Adrenal gland (tissue), 12 donors: ENCODE results near the gene KAZN. TPM values are rescaled to one million over a fixed set of nuclear protein-coding genes. Genes with fewer than 3 reads are reported as not detected.

Experiments
- DNase-seq, 7 donors: peaks; one replicate each; pipeline ENCODE4 v3.0.0-alpha.2; 2019 to 2020
- H3K27ac ChIP-seq, 5 donors: fragments of 200-600 bp; sonication (generic) in 4 of 5; 1 replicate in 3 of 5; 2 replicates in 2 of 5; pipeline versions ENCODE4 v1.5.1 to v1.8.0; 2016 to 2020; ENCODE audit warnings: mild to moderate bottlenecking in 1 of 5
- H3K27me3 ChIP-seq: fragments of 200-600 bp; 2 replicates; pipeline ENCODE4 v1.8.0; 2021
- H3K36me3 ChIP-seq, 2 donors: fragments of 200-600 bp; replicated peaks in 1 of 2; 1 replicate in 1 of 2; 2 replicates in 1 of 2; pipeline versions ENCODE4 v1.5.1 to v1.8.0; 2018 to 2022
- H3K4me1 ChIP-seq, 2 donors: fragments of 200-600 bp; replicated peaks in 1 of 2; 1 replicate in 1 of 2; 2 replicates in 1 of 2; pipeline versions ENCODE4 v1.5.1 to v1.8.0; 2018 to 2021
- H3K4me3 ChIP-seq, 4 donors: fragments of 200-600 bp; sonication (generic) in 3 of 4; one replicate each; pipeline ENCODE4 v1.5.1; 2016 to 2018
- H3K9me3 ChIP-seq, 3 donors: fragments of 200-600 bp; sonication (generic) in 1 of 3; replicated peaks in 1 of 3; 1 replicate in 2 of 3; 2 replicates in 1 of 3; pipeline versions ENCODE4 v1.5.1 to v1.8.0; 2016 to 2021
- POLR2A ChIP-seq, 2 donors: fragments of 450-650 bp; IDR thresholded peaks; one replicate each; pipeline ENCODE4 v1.6.1; 2017; ENCODE audit warnings: antibody characterized with exemption in 2 of 2, mild to moderate bottlenecking in 2 of 2, moderate library complexity in 1 of 2
- WGBS, 4 donors: extraction: QIAGEN DNeasy Blood & Tissue Kit in 2 of 4; methylation state at CpG; one replicate each; pipeline versions ENCODE4 v1.1.5 to v1.1.7; 2013 to 2017; 5-methylcytosine and 5-hydroxymethylcytosine counted together
- intact Hi-C, 2 donors: fragments of 100-400 bp; cut with DNase I; formaldehyde crosslinking; loops; one replicate each; pipeline versions ENCODE4 v1.14.1 to v1.15.0; 2022 to 2023
- polyA plus RNA-seq, 3 donors: library from polyadenylated mRNA; stranded (reverse); fragments of 200-250 nt in 2 of 3; fragments of 350-450 nt in 1 of 3; fragmentation: Illumina TruSeq in 1 of 3; extraction: RNeasy Lipid Tissue Mini Kit (QIAGEN cat#74804) in 1 of 3; gene quantifications; one replicate each; pipeline ENCODE4 v1.2.3, GENCODE V29; 2013 to 2014
- total RNA-seq, 9 donors: library from RNA; depleted of rRNA in 4 of 9; stranded (reverse); fragments of >200 nt in 4 of 9; fragments of 120-200 nt in 1 of 9; fragmentation: NEBNext Ultra II Directional in 1 of 9; extraction: Animal tissue kit (Norgen Biotek cat#: 25700) in 1 of 9; gene quantifications; one replicate each; pipeline versions ENCODE4 v1.1.0 to v1.2.4, GENCODE V29; 2013 to 2023
- TF ChIP-seq, protein P1 (sequence below), 6 experiments: fragments of 450-650 bp in 4 of 6; fragments of 200-600 bp in 2 of 6; sonication (generic) in 1 of 6; IDR thresholded peaks; 1 replicate in 5 of 6; 2 replicates in 1 of 6; pipeline versions ENCODE4 v1.5.1 to v1.8.0; 2016 to 2021; ENCODE audit warnings: antibody characterized with exemption in 6 of 6, mild to moderate bottlenecking in 2 of 6, moderate library complexity in 1 of 6
- donor health status: healthy with polysubstance abuse.
- donor health status: Bipolar disorder and iron deficiency.
- donor health status: DM: yes; HTN: yes; CAD: no.
- donor health status: DM: no; HTN: no; CAD: no.
- donor health status: DM: no; HTN: no; CAD: no.
- donor health status: DM: yes; HTN: yes; CAD: no.

Gene KAZN
- total and polyA plus RNA-seq, 12 donors = 5.9 to 63.4 (median 29.5) TPM

DNA sequence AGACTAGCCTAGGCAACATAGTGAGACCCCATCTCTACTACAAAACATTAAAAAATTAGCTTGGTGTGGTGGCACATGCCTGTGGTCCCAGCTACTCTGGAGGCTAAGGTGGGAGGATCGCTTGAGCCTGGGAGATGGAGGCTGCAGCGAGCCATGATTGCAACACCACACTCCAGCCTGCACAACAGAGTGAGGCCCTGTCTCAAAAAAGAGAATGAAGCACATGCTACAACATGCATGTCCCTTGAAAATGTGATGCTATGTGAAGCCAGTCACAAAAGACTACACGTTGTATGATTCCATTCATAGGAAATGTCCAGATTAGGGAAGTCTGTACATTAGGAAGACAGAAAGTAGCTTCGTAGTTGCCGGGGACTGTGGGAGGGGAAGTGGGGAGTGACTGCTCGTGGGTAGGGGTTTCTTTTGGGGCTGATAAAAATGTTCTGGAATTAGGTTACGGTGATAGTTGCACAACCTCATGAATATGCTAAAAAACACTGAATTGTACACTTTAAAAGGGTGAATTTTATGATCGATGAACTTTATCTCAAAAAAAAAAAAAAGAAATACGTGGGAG, 202.1 kb downstream of the KAZN start:
- H3K27me3 ChIP-seq = no peaks in the 10 kb centered on the region
- no peaks in the 10 kb centered on the region for H3K4me1 ChIP-seq
- intact Hi-C loops = no loop called here
- no peak for DNase-seq
- H3K4me3 ChIP-seq = no peak overlapping the region
- H3K36me3 ChIP-seq = no peaks in the 10 kb centered on the region
- H3K27ac ChIP-seq = no peak overlapping the region
- TF ChIP-seq, protein P1, sequence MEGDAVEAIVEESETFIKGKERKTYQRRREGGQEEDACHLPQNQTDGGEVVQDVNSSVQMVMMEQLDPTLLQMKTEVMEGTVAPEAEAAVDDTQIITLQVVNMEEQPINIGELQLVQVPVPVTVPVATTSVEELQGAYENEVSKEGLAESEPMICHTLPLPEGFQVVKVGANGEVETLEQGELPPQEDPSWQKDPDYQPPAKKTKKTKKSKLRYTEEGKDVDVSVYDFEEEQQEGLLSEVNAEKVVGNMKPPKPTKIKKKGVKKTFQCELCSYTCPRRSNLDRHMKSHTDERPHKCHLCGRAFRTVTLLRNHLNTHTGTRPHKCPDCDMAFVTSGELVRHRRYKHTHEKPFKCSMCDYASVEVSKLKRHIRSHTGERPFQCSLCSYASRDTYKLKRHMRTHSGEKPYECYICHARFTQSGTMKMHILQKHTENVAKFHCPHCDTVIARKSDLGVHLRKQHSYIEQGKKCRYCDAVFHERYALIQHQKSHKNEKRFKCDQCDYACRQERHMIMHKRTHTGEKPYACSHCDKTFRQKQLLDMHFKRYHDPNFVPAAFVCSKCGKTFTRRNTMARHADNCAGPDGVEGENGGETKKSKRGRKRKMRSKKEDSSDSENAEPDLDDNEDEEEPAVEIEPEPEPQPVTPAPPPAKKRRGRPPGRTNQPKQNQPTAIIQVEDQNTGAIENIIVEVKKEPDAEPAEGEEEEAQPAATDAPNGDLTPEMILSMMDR (IDR thresholded peaks at IDR 0.05) = no peak
- no peak for TF ChIP-seq POLR2A (IDR thresholded peaks at IDR 0.05)
- no peaks in the 10 kb centered on the region for H3K9me3 ChIP-seq
- 71 to 78% (median 77%) methylated on average over 9 of the region's 9 CpGs for WGBS, 4 donors

DNA sequence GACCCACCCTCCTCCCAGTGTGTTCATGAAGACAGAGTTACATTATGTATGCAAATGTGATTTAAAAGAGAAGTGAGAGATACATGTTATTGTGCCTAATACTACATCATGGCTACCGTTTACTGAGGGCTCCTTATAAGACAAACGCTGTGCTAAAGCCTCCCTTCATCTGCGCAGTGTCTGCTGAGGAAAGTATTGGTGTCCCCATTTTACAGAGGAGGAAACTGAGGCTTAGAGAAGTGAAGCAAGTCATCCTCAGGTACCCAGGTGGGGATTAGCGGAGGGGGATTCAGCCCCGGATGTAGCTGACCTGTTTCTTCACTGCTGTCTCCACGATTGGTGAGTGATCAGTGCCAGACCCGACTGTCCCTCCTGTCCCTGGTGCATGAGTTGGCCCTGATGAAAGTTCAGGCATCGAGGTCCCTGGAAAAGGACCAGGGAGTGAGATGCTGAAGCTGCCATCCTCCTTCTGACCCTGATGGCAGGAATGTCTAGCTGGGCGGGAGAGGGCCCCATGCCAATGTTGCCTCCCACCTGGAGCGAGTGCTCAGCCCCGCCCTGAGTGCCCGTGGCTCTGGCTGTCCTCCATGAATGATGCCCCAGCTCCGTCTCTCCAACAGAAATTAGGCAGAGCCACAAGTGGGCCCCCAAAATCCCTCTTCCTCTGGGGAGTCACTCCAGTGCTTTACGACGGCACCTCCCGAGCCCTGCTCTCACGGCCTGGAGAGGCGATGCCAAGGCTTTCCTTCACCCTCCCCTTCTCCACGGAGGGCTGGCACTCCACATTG, 204.7 kb downstream of the KAZN start:
- no peaks in the 10 kb centered on the region for H3K36me3 ChIP-seq
- intact Hi-C loops = no loop called here
- DNase-seq = no peak
- no peak overlapping the region for H3K4me3 ChIP-seq
- H3K4me1 ChIP-seq = no peaks in the 10 kb centered on the region
- peaks cover 0 to 11% (median 0%) of the 10 kb centered on the region in 3 donors for H3K9me3 ChIP-seq
- H3K27ac ChIP-seq = no peak overlapping the region
- 86 to 90% (median 88%) methylated on average over 15 to 19 of the region's 19 CpGs for WGBS, 4 donors
- H3K27me3 ChIP-seq = no peaks in the 10 kb centered on the region
- no peak for TF ChIP-seq POLR2A (IDR thresholded peaks at IDR 0.05)
- TF ChIP-seq, protein P1 (IDR thresholded peaks at IDR 0.05) = no peak

DNA sequence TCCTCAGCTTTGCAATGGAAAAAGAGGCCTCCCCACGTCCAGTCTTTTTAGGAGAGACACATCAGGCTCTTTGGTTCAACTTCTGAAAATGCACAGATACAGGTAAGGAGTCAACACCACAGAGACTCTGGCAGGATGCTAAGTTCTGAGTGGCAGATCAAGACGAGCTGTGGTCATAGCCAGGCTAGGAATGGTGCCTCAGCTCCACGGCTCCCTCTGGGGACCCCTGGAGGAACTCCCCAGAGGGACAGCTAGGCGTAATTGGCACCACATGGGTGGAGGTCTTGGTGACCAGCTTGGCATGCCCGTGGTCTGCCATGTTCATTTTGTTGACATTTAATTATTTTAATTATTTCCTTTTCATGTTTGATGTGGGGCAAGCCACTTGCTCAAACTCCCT, 206.1 kb downstream of the KAZN start:
- intact Hi-C loops = no loop called here
- Histone ChIP-seq H3K4me3 (no peak overlapping the region), H3K36me3 (no peaks in the 10 kb centered on the region), H3K9me3 (peaks cover 0 to 11% (median 0%) of the 10 kb centered on the region in 3 donors), H3K27ac (no peak overlapping the region), H3K27me3 (no peaks in the 10 kb centered on the region), H3K4me1 (no peaks in the 10 kb centered on the region)
- WGBS, 4 donors = 54 to 72% (median 70%) methylated on average over 5 of the region's 5 CpGs
- DNase-seq = no peak
- TF ChIP-seq POLR2A (IDR thresholded peaks at IDR 0.05) = no peak
- TF ChIP-seq, protein P1 (IDR thresholded peaks at IDR 0.05) = no peak

DNA sequence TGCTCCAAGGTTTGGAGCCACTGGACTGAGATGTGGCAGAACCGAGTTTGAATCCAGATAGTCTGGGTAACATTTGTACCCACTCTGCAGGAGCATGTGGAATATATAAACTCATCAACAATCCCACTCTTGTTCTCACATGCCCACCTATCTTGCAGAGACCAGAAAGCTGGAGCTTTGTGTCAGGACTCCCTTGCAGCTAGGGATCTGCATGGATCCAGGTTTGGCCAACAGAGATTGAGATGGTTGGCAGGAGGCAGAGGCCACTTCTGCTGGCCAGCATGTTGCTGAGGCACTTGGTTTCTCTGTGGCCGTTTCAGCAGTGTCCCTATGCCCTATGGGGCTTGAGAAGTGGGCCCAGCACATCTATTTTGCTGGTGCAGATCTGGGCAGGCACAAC, 208.3 kb downstream of the KAZN start:
- Histone ChIP-seq H3K4me1 (no peaks in the 10 kb centered on the region), H3K4me3 (no peak overlapping the region), H3K36me3 (no peaks in the 10 kb centered on the region), H3K27me3 (no peaks in the 10 kb centered on the region), H3K9me3 (peaks cover 0 to 11% (median 0%) of the 10 kb centered on the region in 3 donors), H3K27ac (no peak overlapping the region)
- 81 to 100% (median 94%) methylated on average over 2 of the region's 2 CpGs for WGBS, 4 donors
- intact Hi-C loops = no loop called here
- no peak for TF ChIP-seq POLR2A (IDR thresholded peaks at IDR 0.05)
- TF ChIP-seq, protein P1 (IDR thresholded peaks at IDR 0.05) = no peak
- DNase-seq = no peak
